GM19438 (cell line): ENCODE measurements around the gene TMEM59L.
A peak's percentile ranks its signal among the peaks of the same experiment; 100 is the strongest.
"Not testable (repeated sequence)": the region's sequence is repeated elsewhere in the genome, so short reads cannot be mapped to it uniquely, and the experiment has no call there.

Experiments used
- ATAC-seq: cut with Tn5 transposase; IDR thresholded peaks from one replicate; pipeline ENCODE4 v1.9.1; 2021; ENCODE audit warnings: low read depth; ENCODE audit not compliant: unreplicated experiment

TMEM59L gene

DNA sequence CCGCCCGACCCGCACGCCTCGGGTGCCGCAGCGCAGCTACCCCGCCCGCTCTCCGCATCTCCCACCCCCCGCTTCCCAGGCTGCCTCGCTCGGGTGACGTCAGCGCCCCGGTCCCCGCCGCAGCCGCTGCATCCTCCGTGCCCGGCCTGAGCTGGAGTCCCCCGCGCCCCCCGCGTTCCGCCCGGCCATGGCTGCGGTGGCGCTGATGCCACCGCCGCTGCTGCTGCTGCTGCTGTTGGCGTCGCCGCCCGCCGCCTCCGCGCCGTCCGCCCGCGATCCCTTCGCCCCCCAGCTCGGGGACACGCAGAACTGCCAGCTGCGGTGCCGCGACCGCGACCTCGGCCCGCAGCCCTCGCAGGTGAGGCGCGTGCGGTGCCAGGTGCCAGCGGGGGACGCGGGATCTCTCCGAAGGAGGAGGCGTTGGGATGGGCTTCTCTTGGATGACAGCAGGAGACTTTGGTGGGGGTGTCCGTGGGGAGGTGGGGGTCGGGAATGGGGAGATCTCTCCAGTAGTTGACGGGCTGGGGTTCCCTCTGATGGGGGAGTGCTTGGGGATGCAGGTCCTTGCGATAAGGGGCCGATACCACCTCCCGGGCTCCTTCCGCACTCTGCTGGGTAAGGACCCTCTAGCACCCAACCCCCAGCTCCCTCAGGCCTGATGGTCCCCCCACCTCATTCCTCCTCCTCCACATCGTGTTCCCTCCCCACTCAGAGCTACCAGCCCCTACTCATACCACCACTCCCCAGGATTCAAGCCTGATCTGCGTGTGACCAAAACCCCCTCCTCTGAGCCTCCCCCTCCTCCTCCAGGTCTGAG lies at the start of gene TMEM59L:
Gene TMEM59L (plus strand): TSS at position 99 of the 817 bp plus-strand sequence. CDS start 89 bp downstream, at position 188.
- ATAC-seq: no peak

DNA sequence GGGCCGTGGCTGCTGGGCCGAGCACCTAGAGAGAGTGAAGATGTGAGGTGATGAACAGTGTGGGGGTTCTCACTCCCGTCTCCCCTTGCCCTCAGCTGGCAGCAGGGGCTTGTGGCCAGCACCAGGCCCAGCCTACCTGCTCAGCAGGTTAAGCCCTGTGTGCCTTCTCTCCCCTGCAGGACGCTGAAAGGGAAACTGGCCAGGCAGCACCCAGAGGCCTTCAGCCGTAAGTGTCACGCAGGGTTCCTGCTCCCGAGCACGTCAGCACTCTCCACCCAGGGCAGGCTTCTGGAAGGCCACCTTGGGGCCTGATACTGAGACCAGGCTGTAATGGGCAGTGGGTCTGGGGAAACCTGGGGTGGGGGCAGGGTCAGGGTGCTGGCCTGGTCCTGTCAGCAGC lies 45.7 kb upstream of the TMEM59L start:
- no peak for ATAC-seq

DNA sequence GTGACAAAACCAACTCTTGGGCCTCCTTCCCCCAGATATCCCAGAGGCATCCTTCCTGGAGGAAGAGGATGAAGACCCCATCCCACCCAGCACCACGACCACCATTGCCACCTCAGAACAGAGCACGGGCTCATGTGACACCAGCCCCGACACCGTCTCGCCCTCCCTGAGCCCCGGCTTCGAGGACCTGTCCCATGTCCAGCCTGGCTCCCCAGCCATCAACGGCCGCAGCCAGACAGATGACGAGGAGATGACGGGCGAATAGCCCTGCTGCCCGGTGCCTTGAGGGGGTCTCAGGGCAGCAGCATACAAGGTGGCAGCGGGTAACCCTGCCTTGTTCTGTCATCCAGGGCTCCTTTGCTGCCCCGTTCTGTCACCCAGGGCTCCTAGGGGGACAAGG lies 44.3 kb upstream of the TMEM59L start:
- no peak for ATAC-seq

DNA sequence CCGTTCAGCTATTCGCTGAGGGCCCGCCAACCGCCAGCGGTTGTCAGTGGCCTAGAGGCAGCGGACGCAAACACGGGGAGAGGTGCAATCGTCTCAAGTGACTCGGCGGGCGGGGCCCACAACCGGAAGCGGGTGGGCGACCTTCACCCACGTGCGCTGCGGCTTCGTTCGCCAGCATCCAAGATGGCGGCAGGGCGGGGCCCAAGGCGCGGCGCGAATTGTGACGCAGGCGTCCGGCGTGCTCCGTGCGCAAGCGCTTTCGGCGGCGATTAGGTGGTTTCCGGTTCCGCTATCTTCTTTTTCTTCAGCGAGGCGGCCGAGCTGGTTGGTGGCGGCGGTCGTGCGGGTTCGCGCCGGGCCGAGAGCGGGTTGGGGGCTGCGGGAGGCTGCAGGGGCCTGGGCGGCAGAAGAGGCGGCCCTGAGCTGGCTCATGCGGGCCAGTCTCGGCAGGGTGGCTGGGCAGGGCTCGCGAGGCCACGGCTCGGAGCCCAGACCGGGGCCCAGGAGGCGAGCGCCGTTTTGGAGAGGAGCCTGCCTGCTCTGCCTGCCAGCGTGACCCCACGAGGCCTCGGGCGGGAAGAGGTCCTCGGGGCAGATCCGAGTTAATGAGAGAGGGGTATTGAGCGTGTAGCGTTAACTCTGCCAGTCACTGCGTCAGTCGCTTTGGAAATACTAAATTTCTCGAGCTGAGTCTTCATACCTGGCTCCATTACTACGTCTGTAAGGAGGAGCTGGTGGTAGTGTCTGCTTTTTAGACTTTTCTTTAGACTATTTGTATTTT lies 40.9 kb upstream of the TMEM59L start, which contains the start of gene UBA52:
Gene UBA52 (plus strand): TSS at position 294 of the 781 bp plus-strand sequence. CDS start 1,444 bp downstream, outside the sequence.
- ATAC-seq: peak; percentile 87

DNA sequence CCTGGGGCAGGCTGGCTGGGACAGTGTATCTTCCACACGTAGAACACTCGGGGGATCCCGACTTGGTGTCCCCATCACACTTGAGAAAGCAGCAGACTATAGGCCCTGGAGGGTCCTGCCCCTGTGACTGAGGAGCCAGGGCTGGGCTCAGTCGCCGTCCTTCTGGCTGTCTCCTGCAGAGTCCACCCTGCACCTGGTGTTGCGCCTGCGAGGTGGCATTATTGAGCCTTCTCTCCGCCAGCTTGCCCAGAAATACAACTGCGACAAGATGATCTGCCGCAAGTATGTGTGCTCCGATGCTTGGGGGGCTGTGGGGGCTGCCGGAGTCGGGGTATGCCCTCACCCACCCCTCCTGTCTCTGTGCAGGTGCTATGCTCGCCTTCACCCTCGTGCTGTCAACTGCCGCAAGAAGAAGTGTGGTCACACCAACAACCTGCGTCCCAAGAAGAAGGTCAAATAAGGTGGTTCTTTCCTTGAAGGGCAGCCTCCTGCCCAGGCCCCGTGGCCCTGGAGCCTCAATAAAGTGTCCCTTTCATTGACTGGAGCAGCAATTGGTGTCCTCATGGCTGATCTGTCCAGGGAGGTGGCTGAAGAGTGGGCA lies 37.9 kb upstream of the TMEM59L start:
- no peak for ATAC-seq

DNA sequence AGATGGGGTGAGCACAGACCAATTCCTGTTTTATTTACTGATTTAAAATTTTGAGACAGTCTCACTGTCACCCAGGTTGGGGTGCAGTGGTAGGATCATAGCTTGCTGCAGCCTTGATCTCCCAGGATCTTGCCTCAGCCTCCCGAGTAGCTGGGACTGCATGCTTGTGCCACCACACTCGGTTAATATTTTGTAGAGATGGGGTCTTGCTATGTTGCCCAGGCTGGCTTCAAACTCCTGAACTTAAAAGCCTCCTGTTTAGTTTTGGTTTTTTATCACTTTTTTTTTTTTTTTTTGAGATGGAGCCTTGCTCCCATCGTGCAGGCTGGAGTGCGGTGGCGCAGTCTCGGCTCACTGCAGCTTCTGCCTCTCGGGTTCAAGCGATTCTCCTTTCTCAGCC lies 36.3 kb upstream of the TMEM59L start:
- ATAC-seq: no peak

DNA sequence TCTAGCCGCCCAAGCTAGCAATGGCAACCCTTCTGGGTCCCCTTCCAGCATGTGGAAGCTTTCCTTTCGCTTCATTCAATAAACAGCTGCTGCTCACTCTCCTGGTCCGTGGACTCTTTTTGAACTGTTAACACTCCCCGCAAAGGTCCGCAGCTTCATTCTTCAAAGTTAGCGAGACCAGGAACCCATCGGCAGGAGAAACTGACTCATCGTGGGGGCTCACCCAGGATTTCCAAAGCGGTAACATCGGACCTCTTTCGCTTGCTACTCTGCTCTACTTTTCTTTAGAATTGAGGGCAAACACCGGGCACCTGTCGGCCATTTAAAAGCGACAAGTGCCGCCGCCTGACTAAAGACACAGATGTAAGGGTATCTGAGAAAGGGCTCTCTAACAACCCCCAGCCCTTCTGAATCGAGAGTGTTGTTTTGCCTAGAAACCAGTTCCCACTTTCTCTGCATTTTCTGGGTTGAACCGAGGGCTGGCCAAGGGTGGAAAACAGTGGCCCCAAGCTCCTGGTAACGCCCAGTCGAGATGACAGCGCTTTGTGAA lies 35.2 kb upstream of the TMEM59L start:
- ATAC-seq: no peak

DNA sequence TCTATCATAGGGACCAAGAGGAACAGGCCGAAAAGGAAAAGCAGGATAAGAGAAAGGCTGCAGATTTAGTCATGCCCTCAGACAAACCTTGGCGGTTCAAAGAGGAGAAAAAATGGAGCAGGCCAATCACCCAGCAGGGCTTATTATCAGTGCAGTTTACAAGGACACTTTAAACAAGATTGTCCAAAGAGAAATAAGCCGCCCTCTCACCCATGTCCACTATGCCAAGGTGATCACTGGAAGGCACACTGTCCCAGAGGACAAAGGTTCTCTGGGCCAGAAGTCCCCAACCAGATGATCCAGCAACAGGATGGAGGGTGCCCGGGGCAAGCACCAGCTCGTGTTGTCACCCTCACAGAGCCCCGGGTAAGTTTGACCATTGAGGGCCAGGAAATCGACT lies 32.4 kb upstream of the TMEM59L start:
- ATAC-seq: no peak

DNA sequence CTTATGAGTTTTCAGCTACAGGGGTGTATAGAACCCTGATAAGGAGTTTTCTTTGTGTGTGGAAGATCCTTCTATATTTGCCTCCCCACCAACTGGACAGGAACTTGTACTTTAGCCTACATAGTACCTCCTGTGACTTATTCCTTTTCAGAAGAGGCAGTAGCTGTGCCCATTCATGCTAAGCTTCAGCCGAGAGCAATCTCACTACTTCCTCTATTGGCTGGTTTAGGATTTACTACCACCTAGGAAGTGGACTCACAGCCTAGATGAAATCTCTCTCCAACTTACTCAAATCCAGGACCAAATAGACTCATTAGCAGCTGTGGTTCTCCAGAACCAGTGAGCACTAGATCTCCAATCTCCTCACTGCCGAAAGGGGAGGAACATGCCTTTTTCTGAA lies 26.4 kb upstream of the TMEM59L start:
- ATAC-seq: no peak

DNA sequence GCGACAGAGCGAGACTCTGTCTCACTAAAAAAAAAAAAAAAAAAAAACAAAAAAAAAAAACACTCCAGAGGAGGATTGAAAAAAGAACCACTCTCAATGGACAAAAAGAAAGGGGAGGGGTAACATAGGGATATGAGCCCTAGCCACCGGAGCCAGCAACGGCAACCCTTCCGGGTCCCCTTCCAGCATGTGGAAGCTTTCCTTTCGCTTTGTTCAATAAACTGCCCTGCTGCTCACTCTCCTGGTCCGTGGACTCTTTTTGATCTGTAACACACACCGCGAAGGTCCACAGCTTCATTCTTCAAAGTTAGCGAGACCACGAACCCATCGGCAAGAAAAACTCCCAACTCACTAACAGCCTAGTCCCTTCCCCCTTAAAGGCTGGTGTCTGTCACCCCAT lies 25.1 kb upstream of the TMEM59L start:
- no peak for ATAC-seq

DNA sequence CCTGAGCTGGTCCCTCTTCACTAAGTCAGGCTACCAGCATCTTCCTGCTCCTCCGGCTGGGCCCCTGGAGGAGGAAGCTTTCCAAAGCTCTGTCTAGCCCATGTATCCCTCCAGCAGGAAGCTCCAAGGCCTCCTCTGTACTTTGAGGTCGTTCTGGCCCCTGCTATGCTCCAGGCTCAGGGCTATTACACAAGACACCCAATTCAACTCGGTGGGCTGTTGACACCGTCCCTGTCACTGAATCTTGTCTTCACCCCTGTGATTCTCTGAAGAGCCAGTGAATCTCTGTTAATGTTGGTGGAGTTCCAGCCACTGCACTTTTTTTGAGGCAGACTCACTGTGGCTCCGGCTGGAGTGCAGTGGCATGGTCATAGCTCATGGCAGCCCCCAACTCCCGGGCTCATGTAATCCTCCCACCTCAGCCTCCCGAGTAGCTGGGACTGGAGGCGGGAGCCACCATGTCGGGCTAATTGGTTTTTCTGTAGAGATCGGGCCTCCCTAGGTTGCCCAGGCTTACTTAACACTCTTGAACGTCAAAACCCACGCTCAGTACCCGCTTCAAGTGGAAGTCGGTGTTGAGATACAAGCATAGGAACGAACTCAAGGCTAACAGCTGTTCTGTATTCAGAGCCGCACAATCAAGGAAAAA lies 24.6 kb upstream of the TMEM59L start:
- no peak for ATAC-seq

DNA sequence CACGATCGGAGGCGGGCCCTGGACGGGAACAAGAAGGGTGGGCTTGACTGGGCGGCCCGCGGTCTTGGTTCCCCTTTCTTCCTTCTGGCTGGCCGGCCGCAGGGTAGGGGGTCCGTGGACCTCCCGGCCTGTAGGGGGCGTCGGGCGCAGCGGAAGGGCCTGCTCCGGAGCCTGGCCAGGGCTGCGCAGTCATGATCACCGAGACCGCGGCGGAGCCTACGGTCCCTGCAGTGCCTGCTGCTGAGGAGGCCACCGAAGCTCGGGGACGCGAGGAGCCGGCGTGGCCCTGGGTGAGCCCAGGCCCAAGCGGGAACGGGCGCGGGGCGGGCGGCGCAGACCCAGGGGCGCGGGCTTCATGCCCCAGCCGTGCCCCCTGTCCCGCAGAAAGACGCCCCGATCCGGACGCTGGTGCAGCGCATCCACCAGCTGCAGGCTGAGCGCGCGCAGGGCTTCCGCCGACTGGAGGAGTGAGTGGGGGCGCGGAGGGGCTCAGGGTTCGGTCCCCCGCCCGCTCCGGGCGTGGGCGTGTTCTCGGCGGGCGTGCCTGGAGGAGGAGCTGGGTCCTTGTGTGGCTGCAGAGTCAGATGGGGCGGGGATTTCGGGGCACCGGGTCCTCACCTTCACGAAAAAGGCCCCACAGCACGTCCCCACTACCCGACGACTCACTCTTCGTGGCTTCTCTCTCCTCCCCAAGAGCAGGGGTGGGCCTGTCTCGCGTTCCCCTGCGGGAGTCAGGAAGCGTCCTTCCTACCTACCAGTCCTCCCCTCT lies 23.9 kb upstream of the TMEM59L start, which contains the start of gene REX1BD:
Gene REX1BD (plus strand): TSS at position 188 of the 769 bp plus-strand sequence. CDS start 4 bp downstream, at position 192.
- ATAC-seq: peak; percentile 70

DNA sequence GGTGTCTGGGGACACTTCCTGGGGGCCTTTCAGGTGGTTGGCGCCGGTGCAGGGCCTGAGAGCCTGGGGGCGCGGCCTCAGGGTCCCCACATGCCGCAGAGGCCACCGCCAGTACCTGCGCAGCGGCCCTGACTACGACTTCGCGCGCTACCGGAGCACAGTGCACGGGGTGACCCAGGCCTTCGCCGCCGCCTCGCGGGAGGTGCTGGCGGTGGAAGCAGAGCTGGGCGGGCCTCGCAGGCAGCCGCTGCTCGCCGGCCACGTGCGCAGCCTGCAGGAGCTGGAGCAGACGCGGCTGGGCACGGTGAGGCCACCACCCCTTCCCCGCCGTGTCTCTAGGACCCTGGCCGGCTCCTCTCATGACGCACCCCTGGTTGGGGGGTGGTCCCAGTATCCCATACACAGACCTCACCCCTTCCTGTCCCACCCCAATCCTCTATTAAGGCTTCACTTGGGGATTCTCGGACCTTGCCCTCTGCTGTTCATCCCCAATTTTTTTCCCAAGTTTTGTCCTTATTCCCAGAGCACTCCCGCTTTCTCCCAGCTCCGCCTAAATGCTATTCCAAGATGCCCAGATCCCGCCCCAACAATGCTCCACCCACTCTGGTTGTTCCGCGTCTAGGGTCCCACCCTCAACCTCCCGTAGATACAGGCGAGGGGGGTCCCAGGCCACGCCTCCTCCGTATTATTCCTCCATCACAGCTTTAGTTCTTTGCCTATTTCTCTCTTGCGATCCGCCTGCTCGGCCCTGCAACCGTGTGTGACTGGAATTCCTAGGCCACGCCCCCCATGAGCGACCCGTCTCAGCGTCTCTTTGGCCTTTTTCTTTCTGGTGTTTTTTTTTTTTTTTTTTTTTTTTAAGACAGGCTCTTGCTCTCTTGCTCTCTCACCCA lies 23.0 kb upstream of the TMEM59L start:
- peak; percentile 25 for ATAC-seq

DNA sequence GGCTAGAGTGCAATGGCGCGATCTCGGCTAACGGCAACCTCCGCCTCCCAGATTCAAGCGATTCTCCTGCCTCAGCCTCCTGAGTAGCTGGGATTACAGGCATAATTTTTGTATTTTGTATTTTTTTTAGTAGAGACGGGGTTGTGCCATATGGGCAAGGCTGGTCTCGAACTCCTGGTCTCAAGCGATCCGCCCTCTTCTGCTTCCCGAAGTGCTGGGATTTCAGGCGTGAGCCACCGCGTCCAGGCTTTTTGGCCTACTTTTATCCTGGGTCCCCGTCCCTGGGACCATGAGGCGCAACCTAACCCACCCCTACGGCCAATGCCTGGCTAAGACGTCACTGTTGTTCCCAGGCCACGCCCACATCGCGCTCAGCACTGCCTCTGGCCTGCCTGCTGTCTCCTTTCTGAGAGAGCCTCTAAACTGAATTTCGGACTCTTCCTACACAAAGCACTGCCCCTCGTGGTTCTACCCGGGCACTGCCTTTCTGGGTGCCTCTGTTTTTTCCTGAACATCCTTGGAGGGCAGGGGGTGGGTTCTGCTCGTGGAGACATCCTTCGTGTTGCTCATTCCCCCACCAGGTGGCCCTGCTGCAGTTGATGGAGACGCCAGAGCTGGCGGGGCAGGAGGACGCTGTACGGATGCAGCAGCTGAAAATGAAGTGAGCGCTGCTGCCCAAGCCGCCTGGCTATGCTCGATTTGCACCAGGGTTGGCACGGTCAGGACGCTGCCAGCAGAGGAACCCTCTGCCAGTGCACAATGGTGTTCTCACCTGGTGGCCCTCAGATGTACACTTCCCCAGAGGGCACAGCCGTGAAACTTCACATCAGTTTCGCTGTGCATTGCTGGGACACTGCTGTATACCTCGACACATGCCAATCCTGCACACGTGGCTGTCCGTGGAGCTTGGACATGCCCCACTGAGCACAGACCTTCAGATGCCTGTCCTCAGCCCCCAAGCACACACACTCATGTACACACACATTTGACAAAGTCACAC lies 22.1 kb upstream of the TMEM59L start:
- ATAC-seq: no peak

DNA sequence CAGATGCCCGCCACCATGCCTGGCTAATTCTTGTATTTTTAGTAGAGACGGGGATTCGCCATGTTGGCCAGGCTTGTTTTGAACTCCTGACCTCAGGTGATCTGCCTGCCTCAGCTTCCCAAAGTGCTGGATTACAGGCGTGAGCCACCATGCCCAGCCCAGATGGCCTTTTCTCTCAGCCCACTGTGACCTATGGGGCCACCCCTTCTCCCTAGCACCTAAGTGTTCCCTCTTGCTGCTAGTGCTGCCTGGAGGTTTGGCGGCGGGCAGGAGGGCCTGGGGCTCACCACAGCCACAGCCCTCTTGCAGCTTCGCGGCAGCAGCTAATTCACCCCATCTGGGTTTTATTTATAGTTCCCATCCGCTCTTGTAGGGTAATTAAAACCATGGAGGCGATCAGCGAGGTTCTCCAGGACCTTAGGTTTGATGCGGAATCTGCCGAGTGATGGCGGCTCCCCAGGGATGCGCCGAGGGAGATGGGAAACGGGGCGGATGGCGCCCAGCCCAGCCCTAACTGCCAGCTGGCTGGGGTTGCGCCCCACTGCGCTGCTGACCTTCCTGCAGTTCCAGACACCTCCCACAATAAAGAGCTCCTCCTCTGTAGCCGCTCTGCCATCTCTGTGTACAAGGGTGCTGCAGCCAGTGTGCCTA lies 20.8 kb upstream of the TMEM59L start:
- ATAC-seq: no peak

DNA sequence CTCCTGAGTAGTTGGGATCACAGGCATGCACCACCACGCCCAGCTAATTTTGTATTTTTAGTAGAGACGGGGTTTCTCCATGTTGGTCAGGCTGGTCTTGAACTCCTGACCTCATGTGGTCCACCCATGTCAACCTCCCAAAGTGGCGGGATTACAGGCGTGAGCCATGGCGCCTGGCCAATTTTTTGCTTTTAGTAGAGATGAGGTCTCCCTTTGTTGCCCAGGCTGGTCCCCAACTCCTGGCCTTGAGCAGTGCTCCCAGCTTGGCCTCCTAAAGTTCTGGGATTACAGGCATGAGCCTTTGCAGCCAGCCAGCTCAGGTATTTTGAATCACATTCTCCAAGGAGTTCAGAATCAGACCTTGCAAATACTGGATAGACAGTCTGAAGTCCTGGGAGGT lies 19.9 kb upstream of the TMEM59L start:
- ATAC-seq: not testable (repeated sequence)
